ENCODE data around the gene APOBR. TPM values are rescaled to one million over a fixed set of nuclear protein-coding genes. Genes with fewer than 3 reads are reported as not detected.
A peak's percentile ranks its signal among the peaks of the same experiment; 100 is the strongest.

Gene APOBR
- total and polyA plus RNA-seq, 2 of the 13 experiments (the other 11 are each of a cell fraction or from before 2014, with no cell fraction given), result 0.03 TPM; not detected in 1

DNA sequence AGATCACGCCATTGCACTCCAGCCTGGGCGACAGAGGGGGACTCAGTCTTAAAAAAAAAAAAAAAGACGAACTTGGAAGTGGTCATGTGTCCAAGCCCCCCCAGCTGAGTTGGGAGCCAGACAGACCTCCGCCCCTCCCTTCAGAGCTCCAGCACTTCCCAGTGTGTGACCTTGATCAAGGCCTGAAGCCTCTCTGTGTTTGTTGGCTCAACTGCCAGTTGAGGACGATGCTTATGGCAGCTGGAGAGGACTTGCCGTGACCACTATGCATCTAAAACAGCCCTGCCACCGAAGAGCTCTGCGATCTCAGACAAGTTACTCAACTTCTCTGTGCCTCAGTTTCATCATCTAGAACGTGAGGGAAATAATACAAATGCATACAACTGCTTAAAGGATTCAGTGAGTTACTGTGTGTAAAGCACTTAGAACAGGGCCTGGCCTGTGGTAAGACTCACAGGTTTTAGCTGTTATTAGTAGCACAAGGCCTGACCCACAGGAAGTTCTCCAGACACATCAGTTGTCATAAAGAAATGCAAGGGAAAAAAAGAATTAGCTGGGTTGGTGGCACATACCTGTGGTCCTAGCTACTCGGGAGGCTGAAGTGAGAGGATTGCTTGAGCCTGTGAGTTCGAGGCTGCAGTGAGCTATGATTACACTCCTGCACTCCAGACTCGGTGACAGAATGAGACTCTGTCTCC lies 19.2 kb downstream of the APOBR start (continued):
- TF ChIP-seq RFX1 (IDR thresholded peaks at IDR 0.05) (no peak), ZNF292 (CRISPR knock-in tag; IDR thresholded peaks at IDR 0.05; ENCODE audit: borderline replicate concordance, low read depth) (no peak), ZSCAN20 (CRISPR knock-in tag; IDR thresholded peaks at IDR 0.05; ENCODE audit: borderline replicate concordance) (no peak), SMARCE1 (IDR thresholded peaks at IDR 0.05; ENCODE audit: borderline replicate concordance) (no peak), ARID4A (CRISPR knock-in tag; IDR thresholded peaks at IDR 0.05; ENCODE audit: borderline replicate concordance) (no peak), ZNF572 (CRISPR knock-in tag; IDR thresholded peaks at IDR 0.05) (no peak), IRF2 (CRISPR knock-in tag; IDR thresholded peaks at IDR 0.05) (0 out of 2 replicates have a peak, but pooled peaks have one; percentile 16), ZNF589 (CRISPR knock-in tag; conservative IDR thresholded peaks at IDR 0.05) (no peak), HCFC1 (IDR thresholded peaks at IDR 0.05; ENCODE audit: low read depth, low read length) (no peak), ZC3H4 (CRISPR knock-in tag; IDR thresholded peaks at IDR 0.05; ENCODE audit: borderline replicate concordance) (no peak), ETS1 (CRISPR knock-in tag; IDR thresholded peaks at IDR 0.05) (no peak)
- TF ChIP-seq, protein P1, sequence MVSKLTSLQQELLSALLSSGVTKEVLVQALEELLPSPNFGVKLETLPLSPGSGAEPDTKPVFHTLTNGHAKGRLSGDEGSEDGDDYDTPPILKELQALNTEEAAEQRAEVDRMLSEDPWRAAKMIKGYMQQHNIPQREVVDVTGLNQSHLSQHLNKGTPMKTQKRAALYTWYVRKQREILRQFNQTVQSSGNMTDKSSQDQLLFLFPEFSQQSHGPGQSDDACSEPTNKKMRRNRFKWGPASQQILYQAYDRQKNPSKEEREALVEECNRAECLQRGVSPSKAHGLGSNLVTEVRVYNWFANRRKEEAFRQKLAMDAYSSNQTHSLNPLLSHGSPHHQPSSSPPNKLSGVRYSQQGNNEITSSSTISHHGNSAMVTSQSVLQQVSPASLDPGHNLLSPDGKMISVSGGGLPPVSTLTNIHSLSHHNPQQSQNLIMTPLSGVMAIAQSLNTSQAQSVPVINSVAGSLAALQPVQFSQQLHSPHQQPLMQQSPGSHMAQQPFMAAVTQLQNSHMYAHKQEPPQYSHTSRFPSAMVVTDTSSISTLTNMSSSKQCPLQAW (CRISPR knock-in tag; IDR thresholded peaks at IDR 0.05), result peak; percentile 58; the same call in 1 of the 2 replicates
- TF ChIP-seq, protein P2, sequence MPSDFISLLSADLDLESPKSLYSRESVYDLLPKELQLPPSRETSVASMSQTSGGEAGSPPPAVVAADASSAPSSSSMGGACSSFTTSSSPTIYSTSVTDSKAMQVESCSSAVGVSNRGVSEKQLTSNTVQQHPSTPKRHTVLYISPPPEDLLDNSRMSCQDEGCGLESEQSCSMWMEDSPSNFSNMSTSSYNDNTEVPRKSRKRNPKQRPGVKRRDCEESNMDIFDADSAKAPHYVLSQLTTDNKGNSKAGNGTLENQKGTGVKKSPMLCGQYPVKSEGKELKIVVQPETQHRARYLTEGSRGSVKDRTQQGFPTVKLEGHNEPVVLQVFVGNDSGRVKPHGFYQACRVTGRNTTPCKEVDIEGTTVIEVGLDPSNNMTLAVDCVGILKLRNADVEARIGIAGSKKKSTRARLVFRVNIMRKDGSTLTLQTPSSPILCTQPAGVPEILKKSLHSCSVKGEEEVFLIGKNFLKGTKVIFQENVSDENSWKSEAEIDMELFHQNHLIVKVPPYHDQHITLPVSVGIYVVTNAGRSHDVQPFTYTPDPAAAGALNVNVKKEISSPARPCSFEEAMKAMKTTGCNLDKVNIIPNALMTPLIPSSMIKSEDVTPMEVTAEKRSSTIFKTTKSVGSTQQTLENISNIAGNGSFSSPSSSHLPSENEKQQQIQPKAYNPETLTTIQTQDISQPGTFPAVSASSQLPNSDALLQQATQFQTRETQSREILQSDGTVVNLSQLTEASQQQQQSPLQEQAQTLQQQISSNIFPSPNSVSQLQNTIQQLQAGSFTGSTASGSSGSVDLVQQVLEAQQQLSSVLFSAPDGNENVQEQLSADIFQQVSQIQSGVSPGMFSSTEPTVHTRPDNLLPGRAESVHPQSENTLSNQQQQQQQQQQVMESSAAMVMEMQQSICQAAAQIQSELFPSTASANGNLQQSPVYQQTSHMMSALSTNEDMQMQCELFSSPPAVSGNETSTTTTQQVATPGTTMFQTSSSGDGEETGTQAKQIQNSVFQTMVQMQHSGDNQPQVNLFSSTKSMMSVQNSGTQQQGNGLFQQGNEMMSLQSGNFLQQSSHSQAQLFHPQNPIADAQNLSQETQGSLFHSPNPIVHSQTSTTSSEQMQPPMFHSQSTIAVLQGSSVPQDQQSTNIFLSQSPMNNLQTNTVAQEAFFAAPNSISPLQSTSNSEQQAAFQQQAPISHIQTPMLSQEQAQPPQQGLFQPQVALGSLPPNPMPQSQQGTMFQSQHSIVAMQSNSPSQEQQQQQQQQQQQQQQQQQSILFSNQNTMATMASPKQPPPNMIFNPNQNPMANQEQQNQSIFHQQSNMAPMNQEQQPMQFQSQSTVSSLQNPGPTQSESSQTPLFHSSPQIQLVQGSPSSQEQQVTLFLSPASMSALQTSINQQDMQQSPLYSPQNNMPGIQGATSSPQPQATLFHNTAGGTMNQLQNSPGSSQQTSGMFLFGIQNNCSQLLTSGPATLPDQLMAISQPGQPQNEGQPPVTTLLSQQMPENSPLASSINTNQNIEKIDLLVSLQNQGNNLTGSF (CRISPR knock-in tag; IDR thresholded peaks at IDR 0.05), result no peak
- TF ChIP-seq, protein P3, sequence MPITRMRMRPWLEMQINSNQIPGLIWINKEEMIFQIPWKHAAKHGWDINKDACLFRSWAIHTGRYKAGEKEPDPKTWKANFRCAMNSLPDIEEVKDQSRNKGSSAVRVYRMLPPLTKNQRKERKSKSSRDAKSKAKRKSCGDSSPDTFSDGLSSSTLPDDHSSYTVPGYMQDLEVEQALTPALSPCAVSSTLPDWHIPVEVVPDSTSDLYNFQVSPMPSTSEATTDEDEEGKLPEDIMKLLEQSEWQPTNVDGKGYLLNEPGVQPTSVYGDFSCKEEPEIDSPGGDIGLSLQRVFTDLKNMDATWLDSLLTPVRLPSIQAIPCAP (CRISPR knock-in tag; IDR thresholded peaks at IDR 0.05; ENCODE audit: low read depth), result no peak

Measured in HepG2 (cell line).